HCT116 (cell line): ENCODE results near the gene HIVEP3. TPM values are rescaled to one million over a fixed set of nuclear protein-coding genes. Genes with fewer than 3 reads are reported as not detected.

Experiments used
- ATAC-seq: fragments of 200-7000 bp; cut with Tn5 transposase; 2 replicates; pipeline ENCODE4 v1.9.1; 2020; ENCODE audit warnings: mild to moderate bottlenecking, moderate library complexity
- BruUV-seq: library from RNA; stranded (reverse); fragments of 400-500 nt; replicated peaks from 2 replicates; lab custom pipeline; 2021; lab: Mats Ljungman, UMichigan
- CTCF ChIA-PET: fragments of 300-600 bp; sonication (Branson Sonifier 250); formaldehyde crosslinking; loops from one replicate; lab custom pipeline; 2021; ENCODE audit warnings: antibody characterized with exemption; lab: Charles Lee
- POLR2A ChIA-PET: fragments of 300-600, 350-600 bp; sonication (Branson Sonifier 250); formaldehyde crosslinking; loops from one replicate; lab custom pipeline; 2021; ENCODE audit warnings: antibody characterized with exemption; lab: Charles Lee
- RAD21 ChIA-PET, 2 experiments: fragments of 300-600 bp; sonication (Branson Sonifier 250); formaldehyde crosslinking; loops; one replicate each; lab custom pipeline; 2023; ENCODE audit warnings: low total read pairs in 2 of 2; ENCODE audit not compliant: uncharacterized antibody in 2 of 2, unreplicated experiment in 2 of 2, low non-redundant PET in 1 of 2; lab: Charles Lee
- DNase-seq: peaks from one replicate; pipeline ENCODE4 v3.0.0-alpha.2; 2010; ENCODE audit warnings: low read depth, low spot score
- H2AFZ ChIP-seq: fragments of 200-600 bp; shearing (Covaris generic), sonication (generic); 2 replicates; pipeline ENCODE4 v1.6.1; 2017; ENCODE audit warnings: low read depth, mixed run types, mixed read lengths, antibody characterized with exemption, low read length; ENCODE audit not compliant: poor library complexity, severe bottlenecking
- H3K27ac ChIP-seq: 2 replicates; pipeline ENCODE4 v1.5.1; 2012; ENCODE audit warnings: low read depth, low read length
- H3K27me3 ChIP-seq: fragments of 200-600 bp; sonication (generic); 2 replicates; pipeline ENCODE4 v1.6.1; 2016; ENCODE audit warnings: mixed run types, low read length, mixed read lengths; ENCODE audit not compliant: insufficient read depth
- H3K36me3 ChIP-seq, 2 experiments: fragments of 200-500 bp in 1 of 2; fragments of 200-600 bp in 1 of 2; sonication (Bioruptor generic) in 1 of 2; sonication (generic) in 1 of 2; 2 replicates each; pipeline versions ENCODE4 v1.5.1 to v1.6.1; 2014 to 2016; ENCODE audit warnings: low read length in 2 of 2, inconsistent platforms in 1 of 2, mixed read lengths in 1 of 2, mixed run types in 1 of 2; ENCODE audit not compliant: insufficient read depth in 2 of 2, control insufficient read depth in 1 of 2
- H3K4me1 ChIP-seq, 2 experiments: fragments of 200-600 bp in 1 of 2; sonication (generic) in 1 of 2; 2 replicates each; pipeline versions ENCODE4 v1.5.1 to v1.6.1; 2012 to 2017; ENCODE audit warnings: low read length in 2 of 2, inconsistent platforms in 1 of 2, mild to moderate bottlenecking in 1 of 2, mixed read lengths in 1 of 2, mixed run types in 1 of 2, moderate library complexity in 1 of 2; ENCODE audit not compliant: insufficient read depth in 2 of 2, control insufficient read depth in 1 of 2
- H3K4me2 ChIP-seq: fragments of 200-600 bp; sonication (generic); 2 replicates; pipeline ENCODE4 v1.6.1; 2017; ENCODE audit warnings: mixed run types, low read length, mixed read lengths
- H3K4me3 ChIP-seq, 2 experiments: fragments of 200-600 bp in 1 of 2; sonication (generic) in 1 of 2; replicated peaks in 1 of 2; 2 replicates each; pipeline ENCODE4 v1.5.1; 2011 to 2016; ENCODE audit warnings: low read length in 2 of 2, control low read depth in 1 of 2, low read depth in 1 of 2, mild to moderate bottlenecking in 1 of 2, mixed read lengths in 1 of 2, mixed run types in 1 of 2
- H3K79me2 ChIP-seq: fragments of 200-600 bp; sonication (generic); 2 replicates; pipeline ENCODE4 v1.6.1; 2017; ENCODE audit warnings: mild to moderate bottlenecking, mixed run types, low read length, moderate library complexity, mixed read lengths; ENCODE audit not compliant: insufficient read depth
- H3K9ac ChIP-seq: fragments of 200-600 bp; sonication (generic); 2 replicates; pipeline ENCODE4 v1.6.1; 2016; ENCODE audit warnings: low read length, mixed read lengths
- H3K9me2 ChIP-seq: fragments of 200-600 bp; sonication (generic), shearing (Covaris generic); 2 replicates; pipeline ENCODE4 v1.6.1; 2017; ENCODE audit warnings: mixed run types, mild to moderate bottlenecking, moderate library complexity; ENCODE audit not compliant: insufficient read depth
- H3K9me3 ChIP-seq, 2 experiments: fragments of 200-500 bp in 1 of 2; fragments of 200-600 bp in 1 of 2; sonication (Bioruptor generic) in 1 of 2; sonication (generic) in 1 of 2; 2 replicates each; pipeline ENCODE4 v1.6.1; 2014 to 2017; ENCODE audit warnings: low read length in 2 of 2, mixed read lengths in 2 of 2, inconsistent platforms in 1 of 2, low read depth in 1 of 2, mild to moderate bottlenecking in 1 of 2, mixed run types in 1 of 2, moderate library complexity in 1 of 2; ENCODE audit not compliant: control insufficient read depth in 1 of 2, insufficient read depth in 1 of 2
- H4K20me1 ChIP-seq: fragments of 200-600 bp; sonication (generic), shearing (Covaris generic); 2 replicates; pipeline ENCODE4 v1.6.1; 2017; ENCODE audit warnings: mixed run types, mild to moderate bottlenecking, moderate library complexity; ENCODE audit not compliant: insufficient read depth
- CBX3 ChIP-seq: IDR thresholded peaks from 2 replicates; pipeline ENCODE4 v1.6.1; 2012; ENCODE audit warnings: low read depth
- CEBPB ChIP-seq: IDR thresholded peaks from 2 replicates; pipeline ENCODE4 v1.6.1; 2012; ENCODE audit warnings: low read depth
- CTCF ChIP-seq, 3 experiments: fragments of 200-600 bp in 1 of 3; sonication (generic) in 1 of 3; IDR thresholded peaks in 2 of 3; conservative IDR thresholded peaks in 1 of 3; 2 replicates each; pipeline ENCODE4 v1.5.1; 2012 to 2017; ENCODE audit warnings: low read depth in 2 of 3, low read length in 2 of 3, antibody characterized with exemption in 1 of 3, borderline replicate concordance in 1 of 3, control low read depth in 1 of 3, mild to moderate bottlenecking in 1 of 3, mixed read lengths in 1 of 3, mixed run types in 1 of 3, moderate library complexity in 1 of 3; ENCODE audit not compliant: insufficient read depth in 1 of 3
- EGR1 ChIP-seq: IDR thresholded peaks from 2 replicates; pipeline ENCODE4 v1.6.1; 2012; ENCODE audit warnings: low read depth
- ELF1 ChIP-seq: IDR thresholded peaks from 2 replicates; pipeline ENCODE4 v1.6.1; 2012; ENCODE audit warnings: low read depth, borderline replicate concordance
- EZH2 ChIP-seq: fragments of 200-600 bp; sonication (generic); IDR thresholded peaks from 2 replicates; pipeline ENCODE4 v1.6.1; 2017; ENCODE audit warnings: antibody characterized with exemption, mixed run types
- FOSL1 ChIP-seq: IDR thresholded peaks from 2 replicates; pipeline ENCODE4 v1.6.1; 2012; ENCODE audit warnings: low read depth
- POLR2A ChIP-seq: IDR thresholded peaks from 2 replicates; pipeline ENCODE4 v1.7.0; 2011; ENCODE audit warnings: borderline replicate concordance; ENCODE audit not compliant: insufficient read depth, insufficient read length; ENCODE audit errors: extremely low read depth
- POLR2AphosphoS5 ChIP-seq: IDR thresholded peaks from 2 replicates; pipeline ENCODE4 v1.6.1; 2011; ENCODE audit warnings: mild to moderate bottlenecking, low read depth, low read length, moderate library complexity
- RAD21 ChIP-seq: IDR thresholded peaks from 2 replicates; pipeline ENCODE4 v1.6.1; 2012; ENCODE audit warnings: low read depth, mild to moderate bottlenecking
- SIN3A ChIP-seq: IDR thresholded peaks from 2 replicates; pipeline ENCODE4 v1.6.1; 2012; ENCODE audit warnings: low read depth
- SRF ChIP-seq: IDR thresholded peaks from 2 replicates; pipeline ENCODE4 v1.6.1; 2012; ENCODE audit warnings: low read depth
- TCF7L2 ChIP-seq: IDR thresholded peaks from 2 replicates; pipeline ENCODE4 v1.7.0; 2011; ENCODE audit warnings: borderline replicate concordance, inconsistent platforms; ENCODE audit not compliant: insufficient read depth, insufficient read length; ENCODE audit errors: extremely low read depth
- ZNF274 ChIP-seq: fragments of 200-500 bp; sonication (Bioruptor generic); IDR thresholded peaks from 2 replicates; pipeline ENCODE4 v1.6.1; 2014; ENCODE audit warnings: mild to moderate bottlenecking, low read depth, low read length, inconsistent platforms
- intact Hi-C: fragments of 100-400 bp; cut with micrococcal nuclease; formaldehyde crosslinking; loops from 2 replicates; pipeline ENCODE4 v1.10.0; 2022
- total RNA-seq: library from RNA; stranded (reverse); gene quantifications from one replicate; pipeline ENCODE4 v1.2.1, GENCODE V29; 2021; ENCODE audit not compliant: unreplicated experiment
- TF ChIP-seq, protein P1 (sequence below): IDR thresholded peaks from 2 replicates; pipeline ENCODE4 v1.6.1; 2012
- TF ChIP-seq, protein P2 (sequence below): IDR thresholded peaks from 2 replicates; pipeline ENCODE4 v1.6.1; 2012; ENCODE audit warnings: low read depth

The HIVEP3 gene
- total RNA-seq, 1 experiment from 2014 or later: 7.1 TPM

DNA sequence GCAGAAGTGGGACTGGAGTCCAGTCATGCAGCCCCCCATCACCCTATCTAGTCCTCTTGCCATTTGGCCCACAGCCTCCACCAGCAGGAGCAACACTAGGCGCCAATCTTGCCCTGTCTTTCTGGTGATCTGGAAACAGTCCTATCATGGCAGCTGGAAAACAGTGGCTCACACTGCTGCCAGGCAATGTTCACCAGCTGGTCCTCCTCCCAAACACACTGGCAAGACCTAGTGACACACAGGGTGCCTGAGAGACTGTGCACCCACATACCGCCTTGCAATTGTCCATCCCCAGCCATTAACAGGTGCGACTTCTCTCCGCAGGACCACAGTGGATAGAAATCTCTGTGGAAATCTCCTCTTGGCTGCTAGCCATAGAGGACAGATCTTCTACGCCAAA lies 105.5 kb downstream of the HIVEP3 start:
- H3K9me3 ChIP-seq: no peaks in the 10 kb centered on the region
- TF ChIP-seq ELF1 (no peak), ZNF274 (no peak), SRF (no peak)
- TF ChIP-seq, all 23 proteins: peak for 0

DNA sequence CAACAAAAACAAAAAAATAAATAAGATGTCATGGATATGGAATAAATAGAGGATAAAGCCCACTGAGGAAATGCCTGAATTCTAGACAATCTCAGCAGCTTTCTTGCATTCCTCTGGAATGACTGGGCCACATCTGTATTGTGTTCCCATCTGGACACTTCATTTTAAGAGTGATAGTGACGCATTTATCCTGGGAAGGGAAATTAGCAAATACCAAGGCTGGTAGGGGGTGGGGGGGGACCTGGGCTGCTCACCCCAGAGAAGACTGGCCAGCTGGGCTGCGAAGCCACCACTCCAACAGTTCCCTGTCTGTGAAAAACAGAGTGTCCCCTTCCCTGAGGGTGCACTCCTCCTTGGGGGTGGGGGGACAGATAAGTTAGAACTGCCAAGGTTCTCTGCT lies 106.3 kb downstream of the HIVEP3 start:
- intact Hi-C loops: loop anchor here (1.0 to 5.0 kb wide), 2 partner anchors 225 to 334 kb away; no protein-coding TSS in a partner anchor
- ChIA-PET CTCF (interaction anchor here (0.8 to 1.8 kb wide), 17 partner anchors 8 to 361 kb away, joined by 3 to 13 read pairs (median 4); no protein-coding TSS in a partner anchor), POLR2A (interaction anchor here (0.7 kb wide), 1 partner anchor 88 kb away, joined by 4 read pairs; no protein-coding TSS in a partner anchor), RAD21 (interaction anchor here in 1 of 2 experiments (0.5 to 1.0 kb wide), 3 partner anchors 74 to 363 kb away, joined by 3 to 7 read pairs (median 4); no protein-coding TSS in a partner anchor)
- H3K4me3 ChIP-seq: no peak overlapping the region
- no peak overlapping the region for H3K9ac ChIP-seq
- peak overlapping the region; percentile 57 for H2AFZ ChIP-seq
- no peaks in the 10 kb centered on the region for H3K27me3 ChIP-seq
- BruUV-seq: no TSS peak
- peak overlapping the region; percentile 56 for H3K4me2 ChIP-seq
- H3K9me3 ChIP-seq: no peaks in the 10 kb centered on the region
- peaks cover 7 to 15% of the 10 kb centered on the region in 2 experiments; a peak in 3 of 4 replicates for H3K4me1 ChIP-seq
- no peak overlapping the region for H3K27ac ChIP-seq
- H4K20me1 ChIP-seq: no peaks in the 10 kb centered on the region
- peak; percentile 33 for ATAC-seq
- no peaks in the 10 kb centered on the region for H3K36me3 ChIP-seq
- no peak for DNase-seq
- H3K79me2 ChIP-seq: no peaks in the 10 kb centered on the region
- no peaks in the 10 kb centered on the region for H3K9me2 ChIP-seq
- TF ChIP-seq EGR1: no peak
- no peak for TF ChIP-seq CTCF (IDR thresholded peaks at IDR 0.05 in 2 of 3, conservative IDR thresholded peaks at IDR 0.05 in 1 of 3; ENCODE audit: borderline replicate concordance in 1 of 3, insufficient read depth in 1 of 3, low read depth in 2 of 3, low read length in 2 of 3)
- no peak for TF ChIP-seq POLR2A
- TF ChIP-seq POLR2AphosphoS5: no peak
- TF ChIP-seq EZH2: no peak
- TF ChIP-seq CBX3: no peak
- TF ChIP-seq RAD21: no peak
- TF ChIP-seq, protein P1, sequence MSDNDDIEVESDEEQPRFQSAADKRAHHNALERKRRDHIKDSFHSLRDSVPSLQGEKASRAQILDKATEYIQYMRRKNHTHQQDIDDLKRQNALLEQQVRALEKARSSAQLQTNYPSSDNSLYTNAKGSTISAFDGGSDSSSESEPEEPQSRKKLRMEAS: no peak
- TF ChIP-seq CEBPB: no peak
- TF ChIP-seq, protein P2, sequence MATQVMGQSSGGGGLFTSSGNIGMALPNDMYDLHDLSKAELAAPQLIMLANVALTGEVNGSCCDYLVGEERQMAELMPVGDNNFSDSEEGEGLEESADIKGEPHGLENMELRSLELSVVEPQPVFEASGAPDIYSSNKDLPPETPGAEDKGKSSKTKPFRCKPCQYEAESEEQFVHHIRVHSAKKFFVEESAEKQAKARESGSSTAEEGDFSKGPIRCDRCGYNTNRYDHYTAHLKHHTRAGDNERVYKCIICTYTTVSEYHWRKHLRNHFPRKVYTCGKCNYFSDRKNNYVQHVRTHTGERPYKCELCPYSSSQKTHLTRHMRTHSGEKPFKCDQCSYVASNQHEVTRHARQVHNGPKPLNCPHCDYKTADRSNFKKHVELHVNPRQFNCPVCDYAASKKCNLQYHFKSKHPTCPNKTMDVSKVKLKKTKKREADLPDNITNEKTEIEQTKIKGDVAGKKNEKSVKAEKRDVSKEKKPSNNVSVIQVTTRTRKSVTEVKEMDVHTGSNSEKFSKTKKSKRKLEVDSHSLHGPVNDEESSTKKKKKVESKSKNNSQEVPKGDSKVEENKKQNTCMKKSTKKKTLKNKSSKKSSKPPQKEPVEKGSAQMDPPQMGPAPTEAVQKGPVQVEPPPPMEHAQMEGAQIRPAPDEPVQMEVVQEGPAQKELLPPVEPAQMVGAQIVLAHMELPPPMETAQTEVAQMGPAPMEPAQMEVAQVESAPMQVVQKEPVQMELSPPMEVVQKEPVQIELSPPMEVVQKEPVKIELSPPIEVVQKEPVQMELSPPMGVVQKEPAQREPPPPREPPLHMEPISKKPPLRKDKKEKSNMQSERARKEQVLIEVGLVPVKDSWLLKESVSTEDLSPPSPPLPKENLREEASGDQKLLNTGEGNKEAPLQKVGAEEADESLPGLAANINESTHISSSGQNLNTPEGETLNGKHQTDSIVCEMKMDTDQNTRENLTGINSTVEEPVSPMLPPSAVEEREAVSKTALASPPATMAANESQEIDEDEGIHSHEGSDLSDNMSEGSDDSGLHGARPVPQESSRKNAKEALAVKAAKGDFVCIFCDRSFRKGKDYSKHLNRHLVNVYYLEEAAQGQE: no peak
- no peak for TF ChIP-seq SIN3A
- TF ChIP-seq FOSL1: no peak
- TF ChIP-seq TCF7L2: no peak

More for the DNA sequence above, 105.5 kb downstream of the HIVEP3 start:
- Histone ChIP-seq H3K27me3 (no peaks in the 10 kb centered on the region), H3K4me1 (peaks cover 7 to 15% of the 10 kb centered on the region in 2 experiments; a peak in 3 of 4 replicates), H3K9ac (no peak overlapping the region), H2AFZ (no peak overlapping the region), H3K27ac (no peak overlapping the region), H3K4me3 (no peak overlapping the region), H3K4me2 (no peak overlapping the region), H3K9me2 (no peaks in the 10 kb centered on the region), H4K20me1 (no peaks in the 10 kb centered on the region), H3K36me3 (no peaks in the 10 kb centered on the region), H3K79me2 (no peaks in the 10 kb centered on the region)
- CTCF ChIA-PET: interaction anchor here (1.8 kb wide), 1 partner anchor 10 kb away, joined by 13 read pairs; no protein-coding TSS in a partner anchor
- DNase-seq: no peak
- RAD21 ChIA-PET: no interaction called here
- no peak for ATAC-seq
- POLR2A ChIA-PET: no interaction called here
- intact Hi-C loops: loop anchor here (5.0 kb wide), 1 partner anchor 224 kb away; no protein-coding TSS in a partner anchor
- no TSS peak for BruUV-seq
